ENCODE results near the gene STUM. TPM values are rescaled to one million over a fixed set of nuclear protein-coding genes. Genes with fewer than 3 reads are reported as not detected.
"Not testable (repeated sequence)": the region's sequence is repeated elsewhere in the genome, so short reads cannot be mapped to it uniquely, and the experiment has no call there.

The STUM gene
- total RNA-seq, 1 donor from 2014 or later: 2.8 TPM

- no peak for DNase-seq (ENCODE audit: low spot score)
Measured at GRCh38 chr1:226638608-226639007, 90.0 kb downstream of the STUM start.

DNA sequence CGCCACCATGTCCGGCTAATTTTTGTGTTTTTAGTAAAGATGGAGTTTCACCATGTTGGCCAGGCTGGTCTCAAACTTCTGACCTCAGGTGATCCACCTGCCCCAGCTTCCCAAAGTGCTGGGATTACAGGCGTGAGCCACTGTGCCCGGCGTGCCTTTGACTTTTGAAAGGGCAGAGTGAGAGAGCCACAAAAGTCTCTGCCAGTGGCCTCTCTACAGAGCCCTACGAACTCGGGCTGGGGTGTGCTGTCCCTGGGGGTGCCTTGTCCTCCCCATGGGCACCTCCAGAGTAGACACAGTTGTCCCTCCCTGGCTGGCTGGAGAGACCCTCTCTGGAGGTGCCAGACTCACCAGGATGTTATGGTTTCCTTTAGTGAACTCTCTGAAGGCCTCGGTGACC, 90.6 kb downstream of the STUM start:
- DNase-seq (ENCODE audit: low spot score): not testable (repeated sequence)

GRCh38 chr1:226639631-226640061, 91.1 kb downstream of the STUM start:
- no peak for DNase-seq (ENCODE audit: low spot score)

DNA sequence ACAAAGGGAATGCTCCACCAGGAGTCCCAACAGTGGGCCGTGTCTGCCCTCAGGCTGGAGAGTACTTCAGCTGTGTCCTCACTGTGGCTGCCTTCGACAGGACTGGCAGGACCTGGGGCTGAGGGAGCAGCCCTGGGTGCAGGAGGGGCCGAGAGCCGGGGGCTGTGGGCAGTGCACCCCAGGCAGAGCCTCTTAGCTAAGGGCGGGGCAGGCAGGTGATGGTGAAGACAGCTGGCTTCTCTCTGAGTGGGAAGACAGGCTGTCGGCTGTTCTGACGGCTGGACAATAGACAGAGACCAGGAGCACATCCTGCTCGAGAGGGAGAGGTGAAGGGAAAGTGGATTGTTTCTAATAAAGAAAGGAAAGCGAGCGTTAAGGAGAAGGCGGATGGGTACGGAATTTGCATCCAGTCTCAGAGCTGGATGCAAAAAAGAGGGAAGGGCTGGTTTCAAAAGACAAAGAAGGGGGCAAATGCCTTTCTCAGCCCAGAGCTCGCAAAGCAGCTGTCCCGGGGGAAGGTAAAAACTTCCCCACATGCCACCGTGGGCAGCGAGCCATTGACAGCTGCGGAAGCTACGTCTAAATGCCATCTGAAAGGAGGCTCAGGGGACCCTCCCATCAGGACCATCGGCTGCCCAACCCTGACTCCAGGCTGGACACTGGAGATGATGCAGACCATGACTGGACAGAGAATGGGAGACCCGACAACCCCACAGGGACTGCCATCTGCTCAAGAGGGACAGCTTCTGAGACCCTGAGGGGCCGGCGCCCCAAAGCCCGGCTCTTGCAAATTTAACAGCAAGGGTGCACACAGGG, 92.0 kb downstream of the STUM start:
- no peak for DNase-seq (ENCODE audit: low spot score)

DNA sequence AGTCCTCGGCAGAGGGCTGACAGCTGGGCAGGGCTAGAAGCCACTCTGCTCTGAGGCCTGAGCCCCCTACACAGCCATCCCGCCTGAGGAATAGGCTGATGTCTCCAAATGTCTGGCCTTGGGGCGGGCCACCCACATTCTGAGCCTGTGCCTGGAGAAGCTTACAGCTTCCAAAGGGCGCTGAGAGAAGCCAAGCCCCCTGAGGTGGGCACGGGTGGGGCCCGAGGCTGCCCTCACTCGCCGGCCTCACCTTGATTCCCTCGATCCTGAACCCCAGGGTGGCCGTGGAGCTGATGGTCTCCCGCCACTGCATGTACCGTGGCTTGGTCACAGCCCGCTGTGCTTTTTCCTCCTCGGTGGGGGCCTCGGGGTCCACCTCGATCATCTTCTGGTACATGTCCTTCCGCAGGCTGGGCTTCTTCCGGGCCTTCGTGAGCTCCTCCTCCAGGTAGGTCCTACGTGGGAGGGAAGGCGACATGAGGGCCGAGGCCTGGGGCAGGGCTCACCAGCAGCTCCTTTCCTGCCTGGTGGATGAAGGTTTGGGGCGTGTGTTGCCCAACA, 93.2 kb downstream of the STUM start:
- no peak for DNase-seq (ENCODE audit: low spot score)

GRCh38 chr1:226642421-226642820, 93.9 kb downstream of the STUM start:
- no peak for DNase-seq (ENCODE audit: low spot score)

DNA sequence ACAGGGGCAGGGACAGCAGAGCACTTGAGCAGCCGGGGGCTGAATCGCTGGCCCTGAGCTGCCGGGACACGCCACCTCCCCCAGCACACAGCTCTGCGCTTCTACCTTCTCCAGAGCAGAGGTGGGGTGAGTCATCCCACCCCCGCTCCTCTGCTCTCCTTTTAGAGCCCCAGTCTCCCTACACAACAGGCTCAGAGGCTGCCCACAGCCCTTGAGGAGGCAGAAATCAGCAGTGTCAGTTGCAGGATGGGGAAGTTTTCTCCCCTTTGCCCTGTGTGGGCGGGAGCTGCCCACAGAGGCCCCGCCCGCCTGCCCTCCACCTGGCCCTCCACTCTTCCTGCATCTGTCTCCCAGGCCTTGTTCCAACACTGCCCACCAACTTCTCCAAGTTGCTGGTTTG, 94.6 kb downstream of the STUM start:
- no peak for DNase-seq (ENCODE audit: low spot score)

GRCh38 chr1:226643611-226644540, 95.3 kb downstream of the STUM start:
- DNase-seq (ENCODE audit: low spot score): no peak

GRCh38 chr1:226644541-226645176, 96.1 kb downstream of the STUM start:
- no peak for DNase-seq (ENCODE audit: low spot score)

GRCh38 chr1:226645279-226645976, 96.9 kb downstream of the STUM start:
- no peak for DNase-seq (ENCODE audit: low spot score)

GRCh38 chr1:226646026-226646869, 97.7 kb downstream of the STUM start:
- DNase-seq (ENCODE audit: low spot score): no peak

DNA sequence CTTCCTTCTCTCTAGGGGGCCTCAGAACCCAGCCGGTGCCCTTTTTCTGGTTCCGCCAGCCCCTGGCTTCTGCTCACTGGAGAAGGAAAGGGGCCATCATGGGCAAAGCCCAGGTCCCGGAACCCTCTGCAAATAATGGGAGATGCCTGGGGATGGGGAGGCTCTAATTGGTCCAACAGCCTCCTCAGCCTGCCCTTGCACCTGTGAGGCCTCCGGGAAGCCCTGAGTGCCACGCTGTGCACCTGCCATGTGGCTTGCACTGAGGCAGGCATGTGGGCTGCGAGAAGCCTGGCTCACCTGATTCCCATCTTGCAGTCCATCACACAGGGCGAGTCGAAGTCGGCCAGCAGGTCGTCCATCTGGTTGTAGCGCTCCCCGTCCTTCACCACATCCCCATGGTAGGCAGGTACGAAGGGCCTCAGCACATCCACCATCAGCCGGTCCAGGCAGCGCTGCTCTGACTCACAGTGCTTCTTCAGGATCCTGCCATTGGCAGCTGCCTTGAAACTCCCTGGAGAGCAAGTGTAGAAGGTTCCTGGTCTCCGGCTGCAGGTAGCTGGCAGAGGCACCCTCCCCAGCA, 98.4 kb downstream of the STUM start:
- no peak for DNase-seq (ENCODE audit: low spot score)

GRCh38 chr1:226647719-226648118, 99.2 kb downstream of the STUM start:
- no peak for DNase-seq (ENCODE audit: low spot score)

DNA sequence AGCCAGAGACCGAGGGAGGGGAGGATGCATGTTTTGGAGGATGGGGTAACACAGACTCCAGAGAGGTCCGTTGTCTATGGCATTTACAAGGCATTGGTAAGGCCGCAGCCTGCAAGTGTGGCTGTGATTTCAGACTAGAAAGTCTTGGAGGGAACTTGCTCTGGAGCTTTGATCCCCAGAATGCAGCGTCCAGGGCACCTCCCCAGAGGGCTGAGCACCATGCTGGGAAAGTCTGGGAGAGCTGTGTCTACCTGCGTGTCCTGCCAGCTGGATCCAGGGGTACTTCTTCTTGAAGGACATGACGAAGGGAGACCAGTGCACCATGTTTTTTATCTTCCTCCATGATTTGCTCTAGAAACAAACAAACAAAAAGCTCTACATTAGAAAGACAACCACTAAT, 99.9 kb downstream of the STUM start:
- DNase-seq (ENCODE audit: low spot score): no peak

- no peak for DNase-seq (ENCODE audit: low spot score)
Measured at GRCh38 chr1:226649244-226649643, 100.7 kb downstream of the STUM start.

DNA sequence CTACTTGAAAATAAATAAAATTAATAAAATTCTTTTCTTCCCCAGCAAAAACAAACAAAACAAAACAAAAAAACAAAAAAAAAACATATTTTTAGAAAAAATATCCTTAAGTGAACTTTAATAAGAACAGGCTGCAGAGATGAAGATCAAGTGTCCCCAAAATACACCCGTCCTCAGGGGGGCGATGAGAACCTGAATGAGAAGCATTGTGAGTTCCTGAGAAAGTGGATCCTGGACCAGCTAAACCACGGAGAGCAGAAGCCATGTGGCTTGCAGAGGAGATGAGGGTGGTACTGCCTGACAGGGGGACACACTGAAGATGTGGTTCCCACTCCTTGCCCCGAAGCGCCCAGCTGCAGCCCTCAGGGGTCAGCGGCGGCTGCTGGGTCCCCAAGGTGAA, 101.2 kb downstream of the STUM start:
- no peak for DNase-seq (ENCODE audit: low spot score)

DNA sequence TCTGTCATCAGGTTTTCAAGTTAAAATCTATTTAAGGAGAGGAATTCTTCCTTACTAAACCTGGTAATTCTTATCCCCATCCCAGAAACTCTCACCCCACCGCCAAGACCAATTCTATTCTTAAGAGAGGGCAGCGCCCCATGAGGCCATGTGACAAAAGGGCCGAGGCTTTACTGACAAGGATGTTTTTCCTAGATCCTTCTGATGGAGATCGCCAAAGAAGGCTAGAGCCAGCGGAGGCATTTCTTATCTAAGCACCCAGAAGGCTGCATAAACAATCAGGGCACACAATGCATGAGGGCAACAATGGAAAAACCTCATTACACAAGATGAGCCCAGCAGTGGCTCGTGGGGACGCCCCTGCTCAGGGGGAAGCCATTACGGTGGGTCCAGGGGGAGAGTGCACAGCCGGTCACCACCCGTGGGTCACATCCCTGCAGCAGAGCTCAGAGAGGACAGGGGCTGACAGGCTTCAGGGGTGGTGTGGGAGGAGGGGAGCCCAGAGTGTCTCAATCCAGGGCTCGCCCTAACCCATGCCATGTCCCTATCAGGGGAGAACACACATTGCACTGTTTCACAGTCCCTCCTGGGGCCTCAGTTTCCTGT, 101.8 kb downstream of the STUM start:
- DNase-seq (ENCODE audit: low spot score): no peak

DNA sequence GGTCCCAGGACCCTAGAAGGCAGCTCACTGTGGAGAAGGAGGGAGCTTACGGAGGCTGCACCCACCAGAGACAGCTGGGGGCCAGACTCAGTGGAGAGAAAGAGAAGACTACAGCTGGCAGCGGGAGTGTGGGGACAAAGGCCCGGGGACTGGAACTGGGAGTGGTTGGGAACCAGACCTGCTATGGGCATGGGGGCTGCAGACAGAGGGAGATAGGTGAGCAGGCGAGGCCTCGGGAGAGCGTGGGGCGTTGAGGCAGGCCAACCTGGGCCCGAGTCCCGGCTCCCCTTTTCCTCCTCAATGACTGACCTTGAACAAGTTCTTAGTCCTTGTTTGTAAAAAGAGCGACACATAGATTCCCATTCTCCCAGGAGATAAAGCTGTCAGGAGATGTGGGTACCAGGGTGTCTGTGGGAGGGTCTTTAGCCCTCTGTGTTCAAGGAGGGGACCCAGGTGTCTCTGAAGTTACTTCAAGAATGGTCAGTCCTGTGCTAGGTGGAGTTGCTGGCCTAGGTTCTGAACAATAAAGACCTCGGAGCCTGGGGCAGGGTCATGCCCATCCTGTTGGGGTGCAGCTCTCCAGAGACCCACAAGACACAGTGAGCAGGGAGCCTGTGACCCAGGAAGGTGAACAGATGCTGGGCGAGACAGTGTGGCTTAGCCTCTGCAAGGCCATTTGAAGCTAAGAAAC, 102.6 kb downstream of the STUM start:
- no peak for DNase-seq (ENCODE audit: low spot score)

GRCh38 chr1:226651732-226652105, 103.2 kb downstream of the STUM start:
- DNase-seq (ENCODE audit: low spot score): no peak

Measured in ureter (tissue), 1 donor.